HepG2 (cell line): ENCODE data around the gene TMEM38B. TPM values are rescaled to one million over a fixed set of nuclear protein-coding genes. Genes with fewer than 3 reads are reported as not detected.

Experiments used
- AGO1 ChIP-seq: fragments of 200-400 bp; formaldehyde crosslinking; IDR thresholded peaks from 2 replicates; pipeline ENCODE4 v1.6.1; 2017; ENCODE audit warnings: mild to moderate bottlenecking, low read depth, low read length, moderate library complexity; ENCODE audit not compliant: poor library complexity, severe bottlenecking
- CBX2 ChIP-seq, 2 experiments: fragments of 200-600 bp in 1 of 2; sonication (generic); formaldehyde crosslinking in 1 of 2; IDR thresholded peaks; 2 replicates each; pipeline versions ENCODE4 v1.7.0 to v1.8.1; 2018 to 2022; ENCODE audit warnings: low read depth in 2 of 2, low read length in 1 of 2, mild to moderate bottlenecking in 1 of 2, missing genetic modification reagents in 1 of 2
- FOSL2 ChIP-seq: sonication (generic); formaldehyde crosslinking; IDR thresholded peaks from 2 replicates; pipeline ENCODE4 v1.4.0; 2020; ENCODE audit warnings: missing genetic modification reagents
- MYC ChIP-seq: sonication (generic); formaldehyde crosslinking; IDR thresholded peaks from 2 replicates; pipeline ENCODE4 v1.9.0; 2021; ENCODE audit warnings: missing genetic modification reagents, borderline replicate concordance
- PHF5A ChIP-seq: IDR thresholded peaks from one replicate; pipeline ENCODE4 v1.6.1; 2018; ENCODE audit warnings: low read depth, missing genetic modification reagents; ENCODE audit not compliant: unreplicated experiment
- RBAK ChIP-seq: sonication (generic); formaldehyde crosslinking; IDR thresholded peaks from 2 replicates; pipeline ENCODE4 v1.5.1; 2020; ENCODE audit warnings: mild to moderate bottlenecking, missing genetic modification reagents
- YY1 ChIP-seq: IDR thresholded peaks from 2 replicates; pipeline ENCODE4 v1.6.1; 2011; ENCODE audit warnings: low read length, low read depth, moderate library complexity, mild to moderate bottlenecking; ENCODE audit not compliant: insufficient read depth, insufficient replicate concordance
- ZNF317 ChIP-seq: sonication (generic); formaldehyde crosslinking; IDR thresholded peaks from 2 replicates; pipeline ENCODE4 v1.5.0; 2020; ENCODE audit warnings: mild to moderate bottlenecking, missing genetic modification reagents
- ZNF33B ChIP-seq: sonication (generic); formaldehyde crosslinking; IDR thresholded peaks from 2 replicates; pipeline ENCODE4 v1.5.1; 2020; ENCODE audit warnings: mild to moderate bottlenecking, missing genetic modification reagents
- ZNF629 ChIP-seq: sonication (generic); formaldehyde crosslinking; conservative IDR thresholded peaks from 2 replicates; pipeline ENCODE4 v1.5.0; 2020; ENCODE audit warnings: missing genetic modification reagents
- polyA plus RNA-seq, 8 experiments: library from polyadenylated mRNA; depleted of rRNA in 3 of 8; stranded (reverse) in 7 of 8; unstranded in 1 of 8; fragments of >200 nt; fragmentation: Illumina TruSeq in 4 of 8; extraction: Trizol in 4 of 8; gene quantifications; 2 replicates each; pipeline versions ENCODE4 v1.2.1 to v1.2.3, GENCODE V29; 2011 to 2016; ENCODE audit warnings: low read depth in 4 of 8, missing spikeins in 1 of 8, mixed read lengths in 1 of 8; ENCODE audit not compliant: insufficient read depth in 1 of 8
- total RNA-seq, 5 experiments: library from RNA; depleted of rRNA; stranded (reverse); fragments of >200 nt; fragmentation: Illumina TruSeq; extraction: Trizol; gene quantifications; 2 replicates each; pipeline ENCODE4 v1.2.3, GENCODE V29; 2016; ENCODE audit warnings: low read depth in 1 of 5
- TF ChIP-seq, protein P1 (sequence below): sonication (generic); formaldehyde crosslinking; IDR thresholded peaks from 2 replicates; pipeline ENCODE4 v1.8.0; 2022; ENCODE audit warnings: mild to moderate bottlenecking, missing genetic modification reagents
- TF ChIP-seq, protein P2 (sequence below): sonication (generic); formaldehyde crosslinking; conservative IDR thresholded peaks from 2 replicates; pipeline ENCODE4 v1.5.0; 2020; ENCODE audit warnings: missing genetic modification reagents
- TF ChIP-seq, protein P3 (sequence below): sonication (generic); formaldehyde crosslinking; IDR thresholded peaks from 2 replicates; pipeline ENCODE4 v1.5.0; 2020; ENCODE audit warnings: mild to moderate bottlenecking, missing genetic modification reagents
- TF ChIP-seq, protein P4 (sequence below): sonication (generic); formaldehyde crosslinking; IDR thresholded peaks from 2 replicates; pipeline ENCODE4 v1.5.0; 2020; ENCODE audit warnings: missing genetic modification reagents, mild to moderate bottlenecking, borderline replicate concordance
- TF ChIP-seq, protein P5 (sequence below): IDR thresholded peaks from 2 replicates; pipeline ENCODE4 v1.6.1; 2016; ENCODE audit warnings: missing compliant biosample characterization, missing genetic modification reagents, borderline replicate concordance
- TF ChIP-seq, protein P6 (sequence below): sonication (generic); formaldehyde crosslinking; IDR thresholded peaks from 2 replicates; pipeline ENCODE4 v1.8.0; 2022; ENCODE audit warnings: missing genetic modification reagents, mild to moderate bottlenecking, inconsistent platforms, borderline replicate concordance
- TF ChIP-seq, protein P7 (sequence below): conservative IDR thresholded peaks from 2 replicates; pipeline ENCODE4 v1.6.1; 2018; ENCODE audit warnings: missing genetic modification reagents

Gene TMEM38B
- total and polyA plus RNA-seq, 2 of the 13 experiments (the other 11 are each of a cell fraction or from before 2014, with no cell fraction given), result 13.4 to 32.4 TPM

DNA sequence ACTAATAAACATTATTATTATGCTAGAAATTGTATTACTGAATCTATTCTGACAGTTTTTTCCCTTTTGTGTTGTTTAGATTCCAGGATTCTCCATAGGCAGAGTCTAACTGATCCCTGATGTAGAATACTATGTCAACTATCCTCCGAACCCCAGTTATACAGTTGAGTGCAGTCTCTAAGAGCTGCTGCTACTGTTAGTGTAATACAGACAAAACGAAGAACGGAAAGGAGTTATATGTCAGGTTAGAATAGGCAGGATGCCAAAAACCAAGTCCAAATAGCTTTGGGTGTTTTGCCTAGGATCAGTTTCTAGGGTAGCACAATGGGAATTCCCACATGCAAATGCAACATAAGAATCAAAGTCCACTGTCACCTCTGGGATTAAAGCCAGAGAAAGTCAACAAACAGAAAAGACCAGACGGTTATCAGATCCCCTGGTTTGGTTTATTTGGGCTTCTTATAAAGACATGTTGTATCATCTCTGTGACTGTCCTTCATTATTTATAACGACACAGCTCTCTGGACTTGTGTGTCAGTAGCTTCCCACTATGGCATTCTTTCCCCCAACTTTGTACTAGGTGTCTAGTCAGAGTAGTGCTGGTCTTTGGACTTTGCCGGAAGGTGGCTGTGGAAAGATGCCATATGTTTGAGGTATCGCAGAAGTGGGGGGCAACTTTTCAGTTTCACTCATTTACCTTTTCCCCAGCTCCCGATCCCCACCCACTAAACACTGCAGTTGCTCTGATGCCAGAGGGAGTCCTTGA is 14.9 kb upstream of the TMEM38B start (continued):
- TF ChIP-seq, protein P1, sequence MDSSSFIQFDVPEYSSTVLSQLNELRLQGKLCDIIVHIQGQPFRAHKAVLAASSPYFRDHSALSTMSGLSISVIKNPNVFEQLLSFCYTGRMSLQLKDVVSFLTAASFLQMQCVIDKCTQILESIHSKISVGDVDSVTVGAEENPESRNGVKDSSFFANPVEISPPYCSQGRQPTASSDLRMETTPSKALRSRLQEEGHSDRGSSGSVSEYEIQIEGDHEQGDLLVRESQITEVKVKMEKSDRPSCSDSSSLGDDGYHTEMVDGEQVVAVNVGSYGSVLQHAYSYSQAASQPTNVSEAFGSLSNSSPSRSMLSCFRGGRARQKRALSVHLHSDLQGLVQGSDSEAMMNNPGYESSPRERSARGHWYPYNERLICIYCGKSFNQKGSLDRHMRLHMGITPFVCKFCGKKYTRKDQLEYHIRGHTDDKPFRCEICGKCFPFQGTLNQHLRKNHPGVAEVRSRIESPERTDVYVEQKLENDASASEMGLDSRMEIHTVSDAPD (CRISPR knock-in tag), result no peak
- TF ChIP-seq, protein P2, sequence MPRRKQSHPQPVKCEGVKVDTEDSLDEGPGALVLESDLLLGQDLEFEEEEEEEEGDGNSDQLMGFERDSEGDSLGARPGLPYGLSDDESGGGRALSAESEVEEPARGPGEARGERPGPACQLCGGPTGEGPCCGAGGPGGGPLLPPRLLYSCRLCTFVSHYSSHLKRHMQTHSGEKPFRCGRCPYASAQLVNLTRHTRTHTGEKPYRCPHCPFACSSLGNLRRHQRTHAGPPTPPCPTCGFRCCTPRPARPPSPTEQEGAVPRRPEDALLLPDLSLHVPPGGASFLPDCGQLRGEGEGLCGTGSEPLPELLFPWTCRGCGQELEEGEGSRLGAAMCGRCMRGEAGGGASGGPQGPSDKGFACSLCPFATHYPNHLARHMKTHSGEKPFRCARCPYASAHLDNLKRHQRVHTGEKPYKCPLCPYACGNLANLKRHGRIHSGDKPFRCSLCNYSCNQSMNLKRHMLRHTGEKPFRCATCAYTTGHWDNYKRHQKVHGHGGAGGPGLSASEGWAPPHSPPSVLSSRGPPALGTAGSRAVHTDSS (CRISPR knock-in tag), result no peak
- TF ChIP-seq, protein P3, sequence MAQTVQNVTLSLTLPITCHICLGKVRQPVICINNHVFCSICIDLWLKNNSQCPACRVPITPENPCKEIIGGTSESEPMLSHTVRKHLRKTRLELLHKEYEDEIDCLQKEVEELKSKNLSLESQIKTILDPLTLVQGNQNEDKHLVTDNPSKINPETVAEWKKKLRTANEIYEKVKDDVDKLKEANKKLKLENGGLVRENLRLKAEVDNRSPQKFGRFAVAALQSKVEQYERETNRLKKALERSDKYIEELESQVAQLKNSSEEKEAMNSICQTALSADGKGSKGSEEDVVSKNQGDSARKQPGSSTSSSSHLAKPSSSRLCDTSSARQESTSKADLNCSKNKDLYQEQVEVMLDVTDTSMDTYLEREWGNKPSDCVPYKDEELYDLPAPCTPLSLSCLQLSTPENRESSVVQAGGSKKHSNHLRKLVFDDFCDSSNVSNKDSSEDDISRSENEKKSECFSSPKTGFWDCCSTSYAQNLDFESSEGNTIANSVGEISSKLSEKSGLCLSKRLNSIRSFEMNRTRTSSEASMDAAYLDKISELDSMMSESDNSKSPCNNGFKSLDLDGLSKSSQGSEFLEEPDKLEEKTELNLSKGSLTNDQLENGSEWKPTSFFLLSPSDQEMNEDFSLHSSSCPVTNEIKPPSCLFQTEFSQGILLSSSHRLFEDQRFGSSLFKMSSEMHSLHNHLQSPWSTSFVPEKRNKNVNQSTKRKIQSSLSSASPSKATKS (CRISPR knock-in tag), result no peak
- TF ChIP-seq CBX2 (IDR thresholded peaks at IDR 0.05; ENCODE audit: low read depth, low read length) (no peak), CBX2 (CRISPR knock-in tag; IDR thresholded peaks at IDR 0.05; ENCODE audit: low read depth) (no peak), PHF5A (CRISPR knock-in tag) (no peak), ZNF629 (CRISPR knock-in tag) (peak; percentile 86), MYC (CRISPR knock-in tag) (no peak), ZNF317 (no peak), FOSL2 (no peak), AGO1 (no peak), ZNF33B (CRISPR knock-in tag) (no peak), RBAK (CRISPR knock-in tag) (no peak), YY1 (no peak)
- TF ChIP-seq, protein P4, sequence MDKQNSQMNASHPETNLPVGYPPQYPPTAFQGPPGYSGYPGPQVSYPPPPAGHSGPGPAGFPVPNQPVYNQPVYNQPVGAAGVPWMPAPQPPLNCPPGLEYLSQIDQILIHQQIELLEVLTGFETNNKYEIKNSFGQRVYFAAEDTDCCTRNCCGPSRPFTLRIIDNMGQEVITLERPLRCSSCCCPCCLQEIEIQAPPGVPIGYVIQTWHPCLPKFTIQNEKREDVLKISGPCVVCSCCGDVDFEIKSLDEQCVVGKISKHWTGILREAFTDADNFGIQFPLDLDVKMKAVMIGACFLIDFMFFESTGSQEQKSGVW (CRISPR knock-in tag), result no peak
- TF ChIP-seq, protein P5, sequence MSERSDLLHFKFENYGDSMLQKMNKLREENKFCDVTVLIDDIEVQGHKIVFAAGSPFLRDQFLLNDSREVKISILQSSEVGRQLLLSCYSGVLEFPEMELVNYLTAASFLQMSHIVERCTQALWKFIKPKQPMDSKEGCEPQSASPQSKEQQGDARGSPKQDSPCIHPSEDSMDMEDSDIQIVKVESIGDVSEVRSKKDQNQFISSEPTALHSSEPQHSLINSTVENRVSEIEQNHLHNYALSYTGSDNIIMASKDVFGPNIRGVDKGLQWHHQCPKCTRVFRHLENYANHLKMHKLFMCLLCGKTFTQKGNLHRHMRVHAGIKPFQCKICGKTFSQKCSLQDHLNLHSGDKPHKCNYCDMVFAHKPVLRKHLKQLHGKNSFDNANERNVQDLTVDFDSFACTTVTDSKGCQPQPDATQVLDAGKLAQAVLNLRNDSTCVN (CRISPR knock-in tag), result no peak
- TF ChIP-seq, protein P6, sequence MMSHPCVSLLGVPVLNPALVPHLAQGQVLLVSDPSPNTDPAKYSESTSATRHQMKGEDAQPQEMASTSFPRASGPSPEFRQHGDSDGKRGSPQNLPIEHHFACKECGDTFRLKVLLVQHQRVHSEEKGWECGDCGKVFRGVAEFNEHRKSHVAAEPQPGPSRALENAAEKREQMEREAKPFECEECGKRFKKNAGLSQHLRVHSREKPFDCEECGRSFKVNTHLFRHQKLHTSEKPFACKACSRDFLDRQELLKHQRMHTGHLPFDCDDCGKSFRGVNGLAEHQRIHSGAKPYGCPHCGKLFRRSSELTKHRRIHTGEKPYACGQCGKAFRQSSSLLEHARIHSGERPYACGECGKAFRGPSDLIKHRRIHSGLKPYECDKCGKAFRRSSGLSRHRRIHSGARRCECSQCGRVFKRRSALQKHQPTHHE (CRISPR knock-in tag), result no peak
- TF ChIP-seq, protein P7, sequence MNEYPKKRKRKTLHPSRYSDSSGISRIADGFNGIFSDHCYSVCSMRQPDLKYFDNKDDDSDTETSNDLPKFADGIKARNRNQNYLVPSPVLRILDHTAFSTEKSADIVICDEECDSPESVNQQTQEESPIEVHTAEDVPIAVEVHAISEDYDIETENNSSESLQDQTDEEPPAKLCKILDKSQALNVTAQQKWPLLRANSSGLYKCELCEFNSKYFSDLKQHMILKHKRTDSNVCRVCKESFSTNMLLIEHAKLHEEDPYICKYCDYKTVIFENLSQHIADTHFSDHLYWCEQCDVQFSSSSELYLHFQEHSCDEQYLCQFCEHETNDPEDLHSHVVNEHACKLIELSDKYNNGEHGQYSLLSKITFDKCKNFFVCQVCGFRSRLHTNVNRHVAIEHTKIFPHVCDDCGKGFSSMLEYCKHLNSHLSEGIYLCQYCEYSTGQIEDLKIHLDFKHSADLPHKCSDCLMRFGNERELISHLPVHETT, result no peak
